ENCODE results near the gene HBZ. TPM values are rescaled to one million over a fixed set of nuclear protein-coding genes. Genes with fewer than 3 reads are reported as not detected.
"Not testable (repeated sequence)": the region's sequence is repeated elsewhere in the genome, so short reads cannot be mapped to it uniquely, and the experiment has no call there.

HBZ gene
- total RNA-seq, 1 donor from 2014 or later = 0.95 TPM

DNA sequence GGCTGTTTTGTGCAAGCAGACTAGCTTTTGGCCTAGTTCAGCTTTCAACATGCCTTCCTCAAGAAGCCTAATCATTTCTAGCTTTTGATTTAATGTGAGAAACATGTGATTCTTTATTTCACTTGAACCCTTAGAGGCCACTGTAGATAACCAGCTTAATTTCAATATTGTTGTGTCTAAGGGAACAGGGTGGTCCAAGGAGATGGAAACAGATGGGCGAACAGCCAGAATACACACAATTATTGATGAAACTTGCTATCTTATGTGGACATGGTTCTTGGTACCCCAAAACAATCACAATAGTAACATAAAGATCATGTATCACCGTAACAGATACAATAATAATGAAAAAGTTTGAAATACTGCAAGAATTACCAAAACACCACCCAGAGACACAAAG, 18.7 kb upstream of the HBZ start:
- no peak for DNase-seq (ENCODE audit: low spot score)

DNA sequence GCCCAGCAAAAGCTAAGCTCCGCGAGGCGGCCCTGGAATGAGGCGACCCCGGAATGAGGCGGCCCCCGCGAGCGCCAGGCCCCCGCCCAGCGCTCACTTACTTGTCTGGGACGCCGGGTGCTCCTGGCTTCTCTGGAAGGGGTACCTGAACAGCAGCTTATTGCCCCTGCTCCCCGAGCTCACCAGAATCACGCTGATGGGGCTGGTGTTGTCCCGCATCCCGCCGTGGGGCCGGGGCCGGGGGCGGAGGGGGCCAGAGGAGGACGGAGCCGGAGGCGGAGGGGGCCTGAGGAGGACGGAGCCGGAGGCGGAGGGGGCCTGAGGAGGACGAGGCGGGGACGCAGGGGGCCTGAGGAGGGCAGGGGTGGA, 14.4 kb upstream of the HBZ start:
- no peak for DNase-seq (ENCODE audit: low spot score)

DNA sequence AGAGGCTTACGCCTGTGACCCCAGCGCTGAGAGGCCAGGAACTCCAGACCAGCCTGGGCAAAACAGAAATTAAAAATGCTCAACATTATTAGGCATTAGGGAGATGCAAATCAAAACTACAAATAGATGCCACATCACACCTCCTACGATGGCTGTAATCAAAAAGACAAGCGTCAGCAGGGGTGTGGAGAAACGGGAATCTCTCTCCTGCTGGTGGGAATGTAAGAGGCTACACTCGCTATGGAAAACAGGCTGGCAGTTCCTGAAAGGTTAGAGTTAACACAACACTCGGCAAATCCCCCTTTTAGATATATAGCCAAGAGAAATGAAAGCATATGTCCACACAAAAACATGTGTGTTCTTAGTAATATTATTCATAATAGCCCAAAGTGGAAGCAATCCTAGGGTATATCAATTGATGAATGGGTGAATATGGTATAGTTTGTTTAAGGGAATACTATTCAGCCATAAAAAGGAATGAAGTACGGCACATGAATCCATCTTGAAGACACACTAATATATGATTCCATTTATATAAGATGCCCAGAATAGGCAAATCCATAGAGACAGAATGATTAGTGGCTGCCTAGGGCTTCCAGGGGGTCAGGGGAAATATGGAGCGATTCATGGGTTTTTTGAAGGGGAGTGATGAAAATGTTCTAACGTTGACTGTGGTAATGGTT, 12.1 kb upstream of the HBZ start:
- DNase-seq (ENCODE audit: low spot score) = no peak

DNA sequence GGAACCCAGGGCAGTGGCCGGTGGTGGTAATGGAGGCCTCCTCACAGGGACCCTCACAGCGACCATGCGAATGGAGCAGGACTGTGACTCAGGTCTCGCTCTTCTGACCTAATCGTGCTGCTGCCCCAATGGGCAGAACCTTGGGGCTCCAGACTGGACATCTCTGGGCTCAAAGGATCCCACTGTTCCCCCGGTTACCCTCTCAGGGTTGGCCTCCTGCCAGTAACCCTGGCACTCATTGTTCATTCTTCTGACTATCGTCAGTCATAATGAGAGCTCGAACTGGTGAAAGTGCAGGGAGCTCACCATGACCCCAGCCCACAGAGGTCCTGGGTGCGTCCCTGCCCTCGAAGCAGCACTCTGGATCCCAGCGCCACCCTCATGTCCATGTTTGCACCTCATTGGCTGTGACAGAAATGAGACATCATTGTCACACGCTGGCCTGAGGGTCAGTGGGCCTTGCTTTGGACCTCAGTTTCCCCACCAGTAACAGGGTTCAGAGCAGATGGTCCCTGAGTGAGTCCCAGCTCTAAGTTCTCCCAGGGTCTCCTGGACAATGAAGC, 10.0 kb upstream of the HBZ start:
- DNase-seq (ENCODE audit: low spot score) = no peak

DNA sequence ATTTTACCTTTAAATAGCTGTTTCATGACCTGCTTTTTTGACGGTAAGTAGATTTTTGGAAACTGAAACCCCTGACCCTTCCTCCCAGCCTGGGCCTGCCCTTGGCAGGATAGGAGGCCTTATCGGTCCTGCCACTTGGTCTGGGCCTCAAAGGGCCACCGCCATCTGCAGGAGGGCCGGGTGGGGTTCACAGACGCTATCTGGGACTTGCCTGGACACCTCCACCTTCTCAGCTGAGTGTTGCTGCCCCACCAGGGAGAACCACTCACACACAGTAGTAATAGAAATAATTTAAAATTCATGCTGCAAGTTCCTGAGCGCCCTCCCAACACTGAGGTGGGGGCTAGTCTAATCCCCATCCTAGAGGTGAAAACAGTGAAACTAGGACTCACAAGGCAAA, 9.4 kb upstream of the HBZ start:
- no peak for DNase-seq (ENCODE audit: low spot score)

DNA sequence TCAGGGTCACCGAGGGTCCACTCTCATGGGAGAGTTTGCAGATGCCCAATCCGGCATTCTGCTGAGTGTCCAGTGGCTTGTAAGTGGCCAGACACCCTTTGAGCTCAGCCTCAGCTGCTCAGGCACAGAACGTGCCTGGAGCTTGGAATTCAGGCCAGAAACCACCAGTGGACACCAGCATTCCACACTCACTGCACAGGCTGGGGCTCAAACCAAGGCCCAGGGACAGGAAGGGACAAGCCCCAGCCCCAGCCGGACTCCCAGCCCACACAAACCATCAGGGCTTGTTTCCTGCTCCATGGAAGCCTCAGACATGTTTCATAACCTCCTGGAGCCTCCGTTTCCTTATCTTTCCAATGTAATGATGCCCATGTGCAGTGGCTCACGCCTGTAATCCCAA, 9.0 kb upstream of the HBZ start:
- DNase-seq (ENCODE audit: low spot score) = no peak

DNA sequence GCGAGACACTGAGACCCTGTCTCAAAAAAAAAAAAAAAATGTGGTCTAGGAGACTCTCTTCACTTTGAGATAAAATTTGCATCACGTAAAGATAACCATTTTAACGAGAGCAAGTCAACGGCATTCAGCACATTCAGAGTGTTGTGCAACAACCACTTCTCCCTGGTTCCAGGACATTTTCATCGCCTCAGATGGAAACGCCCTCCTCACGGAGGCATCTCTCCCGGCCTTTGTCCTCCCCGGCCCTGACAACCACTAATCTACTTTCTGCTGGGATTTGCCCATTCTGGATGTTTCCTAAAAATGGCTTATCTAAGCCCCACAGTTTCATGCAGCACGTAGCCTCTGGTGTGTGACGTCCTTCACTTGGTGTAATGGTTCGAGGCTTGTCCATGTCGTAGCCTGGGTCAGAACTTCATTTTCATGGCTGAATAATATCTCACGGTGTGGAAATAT, 7.6 kb upstream of the HBZ start:
- DNase-seq (ENCODE audit: low spot score) = no peak

DNA sequence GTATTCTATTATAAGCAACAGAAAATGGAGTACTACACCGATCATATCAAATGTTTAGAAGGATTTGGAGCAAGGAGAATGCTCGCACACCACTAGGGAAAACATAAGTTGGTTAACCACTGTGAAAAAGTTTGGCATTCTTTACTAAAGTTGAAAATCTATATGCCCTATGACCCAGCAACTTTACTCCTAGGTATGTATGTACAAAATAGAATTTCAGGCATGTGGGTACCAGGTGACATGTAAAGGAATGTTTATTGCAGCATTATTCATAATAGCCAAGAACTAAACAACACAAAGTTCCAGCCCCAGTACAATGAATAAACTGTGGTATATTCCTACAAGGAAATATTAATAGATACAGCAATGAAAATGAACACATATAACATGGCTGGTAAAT, 5.8 kb upstream of the HBZ start:
- no peak for DNase-seq (ENCODE audit: low spot score)

DNA sequence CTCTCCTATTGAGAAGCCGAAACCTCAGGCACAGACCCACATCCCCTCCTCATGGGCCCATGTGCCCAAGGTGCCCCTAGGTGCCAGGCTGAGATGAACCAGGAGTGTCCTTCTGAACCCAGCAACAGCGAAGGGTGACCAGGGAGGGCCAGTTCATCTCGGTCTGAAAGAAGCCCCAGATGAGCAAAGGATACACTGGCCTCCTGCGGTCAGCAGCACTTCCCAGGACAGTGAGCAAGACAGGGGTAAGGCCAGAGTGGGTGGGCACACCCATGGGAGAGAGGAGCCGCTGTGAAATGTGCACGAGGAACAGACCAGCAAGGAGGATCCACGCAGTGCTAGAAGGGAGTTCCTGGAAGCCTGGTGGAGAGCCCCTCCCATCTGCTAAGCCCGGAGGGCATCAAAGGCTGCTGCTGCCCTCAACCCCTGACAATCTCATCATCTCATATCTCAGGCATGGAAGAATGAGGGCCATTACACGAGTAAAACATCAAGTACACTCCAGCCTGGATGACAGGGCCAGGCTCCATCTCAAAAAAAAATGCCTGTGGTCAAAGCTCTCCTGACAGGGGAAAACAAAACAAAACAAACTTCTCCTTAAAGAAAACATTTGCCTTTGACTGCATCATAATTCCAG, 3.3 kb upstream of the HBZ start:
- DNase-seq (ENCODE audit: low spot score) = no peak

DNA sequence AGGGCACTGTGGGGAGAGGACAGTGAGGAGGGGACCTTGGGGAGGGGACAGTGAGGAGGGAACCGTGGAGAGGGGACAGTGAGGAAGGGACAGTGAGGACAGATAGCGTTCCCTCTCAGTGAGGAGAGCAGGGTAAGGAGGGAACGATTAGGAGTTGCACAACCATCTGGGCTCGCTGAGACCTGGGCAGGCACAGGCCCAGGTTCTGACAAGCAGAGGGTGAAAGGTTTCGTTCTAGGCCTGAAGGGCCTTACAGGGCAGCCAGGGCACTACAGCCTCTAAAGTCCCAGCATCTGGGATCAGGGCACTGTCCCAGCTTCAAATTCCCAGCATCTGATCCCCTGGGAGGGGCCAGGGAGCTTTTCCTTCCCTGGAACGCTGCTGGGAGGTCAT, 681 bp downstream of the HBZ start:
- DNase-seq (ENCODE audit: low spot score) = not testable (repeated sequence)

DNA sequence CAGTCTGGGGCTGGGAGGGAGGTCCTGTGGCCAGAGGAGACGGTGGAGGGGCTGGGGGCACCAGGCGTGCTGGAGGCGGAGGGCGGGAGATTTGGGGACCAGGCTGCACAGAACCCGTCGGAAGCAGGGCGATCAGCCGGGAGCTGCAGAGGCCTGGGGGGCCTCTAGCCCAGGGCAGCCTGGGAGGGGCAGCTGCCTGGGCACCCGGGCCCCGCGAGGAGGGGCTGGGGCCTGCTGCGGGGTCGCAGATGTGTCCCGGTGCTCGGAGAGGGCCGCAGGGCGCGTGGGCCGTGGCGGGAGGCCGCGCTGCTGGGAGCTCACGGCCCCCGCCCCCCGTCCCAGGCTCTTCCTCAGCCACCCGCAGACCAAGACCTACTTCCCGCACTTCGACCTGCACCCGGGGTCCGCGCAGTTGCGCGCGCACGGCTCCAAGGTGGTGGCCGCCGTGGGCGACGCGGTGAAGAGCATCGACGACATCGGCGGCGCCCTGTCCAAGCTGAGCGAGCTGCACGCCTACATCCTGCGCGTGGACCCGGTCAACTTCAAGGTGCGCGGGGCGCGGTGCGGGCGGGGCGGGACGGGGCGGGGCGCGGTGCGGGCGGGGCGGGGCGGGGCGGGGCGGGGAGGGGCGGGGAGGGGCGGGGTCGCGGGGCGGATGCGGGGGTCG, 1.2 kb downstream of the HBZ start:
- not testable (repeated sequence) for DNase-seq (ENCODE audit: low spot score)

DNA sequence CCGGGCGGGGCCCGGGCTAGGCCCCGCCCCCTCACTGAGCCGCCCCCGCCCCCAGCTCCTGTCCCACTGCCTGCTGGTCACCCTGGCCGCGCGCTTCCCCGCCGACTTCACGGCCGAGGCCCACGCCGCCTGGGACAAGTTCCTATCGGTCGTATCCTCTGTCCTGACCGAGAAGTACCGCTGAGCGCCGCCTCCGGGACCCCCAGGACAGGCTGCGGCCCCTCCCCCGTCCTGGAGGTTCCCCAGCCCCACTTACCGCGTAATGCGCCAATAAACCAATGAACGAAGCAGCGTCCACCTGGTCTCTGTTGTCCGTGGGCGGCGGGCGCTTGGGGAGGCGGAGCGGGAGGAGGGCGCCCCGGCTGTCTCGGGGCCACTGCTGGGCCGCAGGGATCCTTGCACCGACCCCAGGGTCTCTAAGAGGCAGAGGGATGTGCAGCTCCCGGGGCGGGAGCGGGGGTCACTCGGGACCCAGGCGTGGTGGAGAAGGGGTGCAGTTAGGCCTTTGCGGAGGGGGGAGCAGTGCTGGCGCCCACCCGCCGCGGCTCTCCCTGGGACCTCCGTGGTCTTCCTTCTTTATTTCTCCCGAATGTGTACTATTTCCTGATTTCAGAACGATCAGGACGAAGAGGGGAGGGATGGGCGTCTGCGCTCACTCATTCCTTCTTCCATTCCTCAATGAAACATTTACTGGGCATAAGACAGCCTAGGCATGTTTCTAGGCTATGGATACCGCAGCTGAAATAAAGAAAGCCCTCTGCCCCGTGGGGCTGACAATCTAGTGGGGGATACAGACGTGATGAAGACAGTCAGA, 2.0 kb downstream of the HBZ start:
- DNase-seq (ENCODE audit: low spot score) = no peak

DNA sequence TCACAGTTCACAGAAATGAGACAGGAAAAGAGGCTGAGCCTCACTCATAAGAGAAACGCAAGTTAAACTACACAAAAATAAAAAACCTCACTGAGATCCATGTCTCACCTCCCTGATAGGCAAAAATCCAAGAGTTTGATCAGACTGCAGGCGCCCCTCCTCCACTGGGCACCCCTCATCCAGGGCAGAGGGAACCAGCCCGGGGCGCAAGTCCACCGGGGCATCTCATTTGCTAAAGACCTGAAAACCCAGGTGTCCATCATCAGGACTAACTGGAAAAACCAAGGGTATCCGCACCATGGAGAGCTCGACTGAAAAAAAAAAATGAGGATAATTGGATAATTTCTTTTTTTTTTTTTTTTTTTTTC, 2.6 kb downstream of the HBZ start:
- DNase-seq (ENCODE audit: low spot score) = no peak

DNA sequence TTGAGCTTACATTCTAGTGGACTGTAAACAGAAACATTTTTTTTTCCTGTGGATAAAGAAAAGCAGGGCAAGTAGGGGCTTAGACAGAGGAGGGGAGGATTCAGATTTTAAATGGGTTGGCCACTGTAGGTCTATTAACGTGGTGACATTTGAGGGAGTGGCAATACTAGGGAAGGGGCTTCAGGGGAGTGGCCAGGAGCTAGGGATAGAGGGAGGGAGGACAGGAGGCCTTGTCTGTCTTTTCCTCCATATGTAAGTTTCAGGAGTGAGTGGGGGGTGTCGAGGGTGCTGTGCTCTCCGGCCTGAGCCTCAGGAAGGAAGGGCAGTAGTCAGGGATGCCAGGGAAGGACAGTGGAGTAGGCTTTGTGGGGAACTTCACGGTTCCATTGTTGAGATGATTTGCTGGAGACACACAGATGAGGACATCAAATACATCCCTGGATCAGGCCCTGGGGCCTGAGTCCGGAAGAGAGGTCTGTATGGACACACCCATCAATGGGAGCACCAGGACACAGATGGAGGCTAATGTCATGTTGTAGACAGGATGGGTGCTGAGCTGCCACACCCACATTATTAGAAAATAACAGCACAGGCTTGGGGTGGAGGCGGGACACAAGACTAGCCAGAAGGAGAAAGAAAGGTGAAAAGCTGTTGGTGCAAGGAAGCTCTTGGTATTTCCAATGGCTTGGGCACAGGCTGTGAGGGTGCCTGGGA, 6.8 kb downstream of the HBZ start:
- DNase-seq (ENCODE audit: low spot score) = no peak

DNA sequence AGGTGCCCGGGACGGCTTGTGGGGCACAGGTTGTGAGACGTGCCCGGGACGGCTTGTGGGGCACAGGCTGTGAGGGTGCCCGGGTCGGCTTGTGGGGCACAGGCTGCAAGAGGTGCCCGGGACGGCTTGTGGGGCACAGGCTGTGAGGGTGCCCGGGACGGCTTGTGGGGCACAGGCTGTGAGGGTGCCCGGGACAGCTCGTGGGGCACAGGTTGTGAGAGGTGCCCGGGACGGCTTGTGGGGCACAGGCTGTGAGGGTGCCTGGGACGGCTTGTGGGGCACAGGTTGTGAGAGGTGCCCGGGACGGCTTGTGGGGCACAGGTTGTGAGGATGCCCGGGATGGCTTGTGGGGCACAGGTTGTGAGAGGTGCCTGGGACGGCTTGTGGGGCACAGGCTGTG, 7.8 kb downstream of the HBZ start:
- not testable (repeated sequence) for DNase-seq (ENCODE audit: low spot score)

DNA sequence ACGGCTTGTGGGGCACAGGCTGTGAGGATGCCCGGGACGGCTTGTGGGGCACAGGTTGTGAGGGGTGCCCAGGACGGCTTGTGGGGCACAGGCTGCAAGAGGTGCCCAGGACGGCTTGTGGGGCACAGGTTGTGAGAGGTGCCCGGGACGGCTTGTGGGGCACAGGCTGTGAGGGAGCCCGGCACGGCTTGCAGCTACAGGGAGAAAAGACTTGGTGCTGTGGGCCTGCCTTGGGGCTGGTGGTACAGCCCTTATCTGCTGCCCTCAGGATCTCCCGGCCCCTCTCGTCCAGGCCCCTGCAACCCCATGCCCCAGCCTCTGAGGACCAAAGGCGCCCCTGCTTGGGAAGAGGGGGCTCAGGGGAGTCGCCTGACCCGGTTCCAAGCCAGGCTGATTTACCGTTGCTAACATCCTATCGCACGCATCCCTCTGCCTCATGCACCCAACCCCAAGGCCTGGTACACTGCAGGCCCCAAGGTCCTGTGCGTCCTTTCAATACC, 8.3 kb downstream of the HBZ start:
- no peak for DNase-seq (ENCODE audit: low spot score)

DNA sequence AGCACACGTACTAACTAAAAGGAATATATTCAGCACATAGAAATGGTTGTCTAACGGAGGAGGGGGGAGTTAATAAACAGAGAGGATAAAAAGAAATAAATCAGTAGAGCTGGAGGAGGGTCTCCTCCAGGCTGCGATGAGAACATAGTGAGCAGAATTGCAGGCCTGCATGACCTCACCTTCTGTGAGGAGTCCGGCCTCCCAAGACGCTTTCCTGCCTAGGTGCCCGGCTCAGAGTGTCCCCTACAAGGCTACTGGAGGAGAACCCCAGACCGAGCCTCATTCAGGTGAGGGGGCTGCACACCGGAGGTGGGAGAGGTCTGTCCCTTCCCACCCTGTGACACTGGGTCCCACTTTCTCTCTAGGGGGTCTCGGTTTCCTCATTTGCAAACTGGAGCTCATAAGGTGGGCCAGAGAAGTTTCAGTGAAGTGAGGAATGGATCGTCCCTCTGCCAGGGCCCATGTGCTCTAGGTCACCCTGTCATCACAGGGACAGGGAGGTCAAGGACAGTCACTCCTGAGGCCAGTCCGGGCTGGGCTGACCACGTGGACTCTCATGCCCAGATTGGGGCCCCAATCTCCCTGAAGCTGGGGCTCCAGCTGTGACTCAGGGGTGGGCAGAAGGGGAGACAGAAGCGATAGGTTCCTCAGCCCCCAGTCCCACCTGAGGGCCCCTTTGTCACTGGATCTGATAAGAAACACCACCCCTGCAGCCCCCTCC, 10.0 kb downstream of the HBZ start:
- no peak for DNase-seq (ENCODE audit: low spot score)

DNA sequence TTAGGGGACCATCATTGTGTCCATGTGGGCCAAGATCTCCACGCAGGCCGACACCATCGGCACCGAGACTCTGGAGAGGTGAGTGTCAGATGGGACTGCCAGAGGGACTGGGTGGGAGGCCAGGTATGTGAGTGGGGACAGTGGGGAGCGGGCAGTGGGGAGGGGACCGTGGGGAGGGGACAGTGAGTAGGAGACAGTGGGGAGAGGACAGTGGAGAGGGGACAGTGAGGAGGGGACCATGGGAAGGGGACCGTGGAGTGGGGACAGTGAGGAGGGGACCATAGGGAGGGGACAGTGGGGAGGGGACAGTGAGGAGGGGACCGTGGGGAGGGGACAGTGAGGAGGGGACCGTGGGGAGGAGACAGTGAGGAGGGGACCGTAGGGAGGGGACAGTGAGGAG, 10.7 kb downstream of the HBZ start:
- not testable (repeated sequence) for DNase-seq (ENCODE audit: low spot score)

DNA sequence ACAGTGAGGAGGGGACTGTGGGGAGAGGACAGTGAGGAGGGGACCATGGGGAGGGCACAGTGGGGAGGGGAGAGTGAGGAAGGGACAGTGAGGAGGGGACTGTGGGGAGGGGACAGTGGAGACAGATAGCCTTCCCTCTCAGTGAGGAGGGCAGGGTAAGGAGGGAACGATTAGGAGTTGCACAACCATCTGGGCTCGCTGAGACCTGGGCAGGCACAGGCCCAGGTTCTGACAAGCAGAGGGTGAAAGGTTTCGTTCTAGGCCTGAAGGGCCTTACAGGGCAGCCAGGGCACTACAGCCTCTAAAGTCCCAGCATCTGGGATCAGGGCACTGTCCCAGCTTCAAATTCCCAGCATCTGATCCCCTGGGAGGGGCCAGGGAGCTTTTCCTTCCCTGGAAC, 11.3 kb downstream of the HBZ start:
- not testable (repeated sequence) for DNase-seq (ENCODE audit: low spot score)

DNA sequence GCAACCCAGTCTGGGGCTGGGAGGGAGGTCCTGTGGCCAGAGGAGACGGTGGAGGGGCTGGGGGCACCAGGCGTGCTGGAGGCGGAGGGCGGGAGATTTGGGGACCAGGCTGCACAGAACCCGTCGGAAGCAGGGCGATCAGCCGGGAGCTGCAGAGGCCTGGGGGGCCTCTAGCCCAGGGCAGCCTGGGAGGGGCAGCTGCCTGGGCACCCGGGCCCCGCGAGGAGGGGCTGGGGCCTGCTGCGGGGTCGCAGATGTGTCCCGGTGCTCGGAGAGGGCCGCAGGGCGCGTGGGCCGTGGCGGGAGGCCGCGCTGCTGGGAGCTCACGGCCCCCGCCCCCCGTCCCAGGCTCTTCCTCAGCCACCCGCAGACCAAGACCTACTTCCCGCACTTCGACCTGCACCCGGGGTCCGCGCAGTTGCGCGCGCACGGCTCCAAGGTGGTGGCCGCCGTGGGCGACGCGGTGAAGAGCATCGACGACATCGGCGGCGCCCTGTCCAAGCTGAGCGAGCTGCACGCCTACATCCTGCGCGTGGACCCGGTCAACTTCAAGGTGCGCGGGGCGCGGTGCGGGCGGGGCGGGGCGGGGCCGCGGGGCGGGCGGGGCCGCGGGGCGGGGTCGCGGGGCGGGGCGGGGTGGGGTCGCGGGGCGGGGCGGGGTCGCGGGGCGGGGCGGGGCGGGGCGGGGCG, 11.8 kb downstream of the HBZ start:
- DNase-seq (ENCODE audit: low spot score) = not testable (repeated sequence)

All from mucosa of gallbladder (tissue), 1 donor.